IMR-90 (cell line): ENCODE measurements around the gene TBC1D10A. TPM values are rescaled to one million over a fixed set of nuclear protein-coding genes. Genes with fewer than 3 reads are reported as not detected.
A peak's percentile ranks its signal among the peaks of the same experiment; 100 is the strongest.

Experiments used
- ATAC-seq: fragments of 200-7000 bp; cut with Tn5 transposase; 2 replicates; pipeline ENCODE4 v1.9.1; 2020; ENCODE audit warnings: low read depth, mild to moderate bottlenecking, moderate library complexity
- BruUV-seq: library from RNA; stranded (reverse); fragments of 400-500 nt; replicated peaks from 2 replicates; lab custom pipeline; 2021; lab: Mats Ljungman, UMichigan
- CTCF ChIA-PET: fragments of 300-600 bp; formaldehyde crosslinking; extraction: SDS; loops from one replicate; lab custom pipeline; 2021; ENCODE audit warnings: antibody characterized with exemption; lab: Yijun Ruan, JAX
- POLR2A ChIA-PET: fragments of 300-600 bp; sonication (Branson Sonifier 250); formaldehyde crosslinking; loops from one replicate; lab custom pipeline; 2022; ENCODE audit warnings: antibody characterized with exemption; ENCODE audit not compliant: unreplicated experiment; lab: Charles Lee
- DNase-seq: peaks from one replicate; pipeline ENCODE4 v3.0.0; 2013
- H2AFZ ChIP-seq: replicated peaks from 2 replicates; pipeline ENCODE3; 2013; ENCODE audit warnings: low read length, mild to moderate bottlenecking; ENCODE audit not compliant: poor library complexity
- H2AK5ac ChIP-seq: 2 replicates; pipeline ENCODE4 v1.6.1; 2013; ENCODE audit warnings: low read depth, low read length, inconsistent platforms
- H2AK9ac ChIP-seq: replicated peaks from 2 replicates; pipeline ENCODE3; 2013; ENCODE audit warnings: mild to moderate bottlenecking, low read depth, low read length, moderate library complexity; ENCODE audit not compliant: poor library complexity
- H2BK120ac ChIP-seq: 2 replicates; pipeline ENCODE4 v1.6.1; 2013; ENCODE audit warnings: low read depth, low read length, inconsistent platforms
- H2BK15ac ChIP-seq: 3 replicates; pipeline ENCODE4 v1.6.1; 2013; ENCODE audit warnings: low read depth, low read length, inconsistent platforms
- H2BK20ac ChIP-seq: 2 replicates; pipeline ENCODE4 v1.6.1; 2013; ENCODE audit warnings: low read depth, mild to moderate bottlenecking, inconsistent platforms, low read length, moderate library complexity
- H2BK5ac ChIP-seq: 2 replicates; pipeline ENCODE4 v1.6.1; 2013; ENCODE audit warnings: mild to moderate bottlenecking, low read depth, low read length, inconsistent platforms; ENCODE audit not compliant: poor library complexity, severe bottlenecking
- H3K14ac ChIP-seq: replicated peaks from 2 replicates; pipeline ENCODE4 v1.6.1; 2013; ENCODE audit warnings: low read depth, low read length, inconsistent platforms
- H3K18ac ChIP-seq: 2 replicates; pipeline ENCODE4 v1.6.1; 2013; ENCODE audit warnings: low read depth, low read length, control low read depth
- H3K23ac ChIP-seq: 2 replicates; pipeline ENCODE4 v1.6.1; 2013; ENCODE audit warnings: low read depth, low read length, inconsistent platforms
- H3K27ac ChIP-seq: 2 replicates; pipeline ENCODE4 v1.5.1; 2013; ENCODE audit warnings: mild to moderate bottlenecking, control low read depth, low read length; ENCODE audit not compliant: insufficient read depth
- H3K27me3 ChIP-seq: 2 replicates; pipeline ENCODE4 v1.6.1; 2013; ENCODE audit warnings: low read length; ENCODE audit not compliant: control insufficient read depth, insufficient read depth
- H3K36me3 ChIP-seq: 2 replicates; pipeline ENCODE4 v1.6.1; 2013; ENCODE audit warnings: low read length, mixed read lengths; ENCODE audit not compliant: control insufficient read depth, insufficient read depth
- H3K4ac ChIP-seq: 2 replicates; pipeline ENCODE4 v1.6.1; 2013; ENCODE audit warnings: low read depth, low read length, inconsistent platforms
- H3K4me1 ChIP-seq: 2 replicates; pipeline ENCODE4 v1.6.1; 2013; ENCODE audit warnings: low read length, mixed read lengths; ENCODE audit not compliant: control insufficient read depth, insufficient read depth
- H3K4me2 ChIP-seq: 2 replicates; pipeline ENCODE4 v1.6.1; 2013; ENCODE audit warnings: low read depth, mild to moderate bottlenecking, control low read depth, low read length, moderate library complexity
- H3K4me3 ChIP-seq: 2 replicates; pipeline ENCODE4 v1.5.1; 2013; ENCODE audit warnings: low read depth, mild to moderate bottlenecking, control low read depth, low read length, moderate library complexity; ENCODE audit not compliant: insufficient read depth
- H3K56ac ChIP-seq: 2 replicates; pipeline ENCODE4 v1.6.1; 2013; ENCODE audit warnings: low read length, inconsistent platforms; ENCODE audit not compliant: insufficient read depth; ENCODE audit errors: extremely low read depth
- H3K79me1 ChIP-seq, 2 experiments: 2 replicates each; pipeline ENCODE4 v1.6.1; 2013; ENCODE audit warnings: low read length in 2 of 2, inconsistent platforms in 1 of 2, low read depth in 1 of 2
- H3K9ac ChIP-seq: 2 replicates; pipeline ENCODE4 v1.6.1; 2013; ENCODE audit warnings: low read depth, low read length, control low read depth
- H3K9me1 ChIP-seq: 2 replicates; pipeline ENCODE4 v1.6.1; 2013; ENCODE audit warnings: low read length, inconsistent platforms; ENCODE audit not compliant: insufficient read depth
- H3K9me3 ChIP-seq: 2 replicates; pipeline ENCODE4 v1.6.1; 2013; ENCODE audit warnings: low read length; ENCODE audit not compliant: control insufficient read depth, insufficient read depth
- H4K20me1 ChIP-seq: 2 replicates; pipeline ENCODE4 v1.6.1; 2013; ENCODE audit warnings: low read length, inconsistent platforms; ENCODE audit not compliant: insufficient read depth
- H4K5ac ChIP-seq: 2 replicates; pipeline ENCODE4 v1.6.1; 2013; ENCODE audit warnings: mild to moderate bottlenecking, low read depth, low read length, control low read depth
- H4K8ac ChIP-seq, 2 experiments: 2 replicates each; pipeline ENCODE4 v1.6.1; 2013; ENCODE audit warnings: low read depth in 2 of 2, low read length in 2 of 2, control low read depth in 1 of 2, inconsistent platforms in 1 of 2
- H4K91ac ChIP-seq: 2 replicates; pipeline ENCODE4 v1.6.1; 2013; ENCODE audit warnings: low read depth, low read length, inconsistent platforms; ENCODE audit not compliant: insufficient read depth
- CHD1 ChIP-seq: IDR thresholded peaks from 2 replicates; pipeline ENCODE4 v1.6.1; 2012; ENCODE audit warnings: low read depth, low read length, improper control_type of control experiment
- MAFK ChIP-seq: IDR thresholded peaks from 2 replicates; pipeline ENCODE4 v1.6.1; 2012; ENCODE audit warnings: low read depth, low read length, improper control_type of control experiment
- MAZ ChIP-seq: IDR thresholded peaks from 2 replicates; pipeline ENCODE4 v1.6.1; 2012; ENCODE audit warnings: low read depth, mild to moderate bottlenecking, low read length, improper control_type of control experiment, moderate library complexity, borderline replicate concordance
- NFE2L2 ChIP-seq: fragments of 150-350 bp; IDR thresholded peaks from 2 replicates; pipeline ENCODE4 v1.6.1; 2016; ENCODE audit warnings: low read depth, mild to moderate bottlenecking, low read length
- RAD21 ChIP-seq: IDR thresholded peaks from 2 replicates; pipeline ENCODE4 v1.6.1; 2012; ENCODE audit warnings: low read length, improper control_type of control experiment
- RFX5 ChIP-seq: IDR thresholded peaks from 2 replicates; pipeline ENCODE4 v1.8.0; 2012; ENCODE audit warnings: low read depth, mild to moderate bottlenecking, low read length, moderate library complexity
- SMC3 ChIP-seq: fragments of 150-350 bp; IDR thresholded peaks from 2 replicates; pipeline ENCODE4 v1.6.1; 2016; ENCODE audit warnings: low read depth, mild to moderate bottlenecking, antibody characterized with exemption, low read length, moderate library complexity
- WGBS, 2 experiments: methylation state at CpG; one replicate each; pipeline versions ENCODE4 v1.1.5 to v1.1.7; 2013; ENCODE audit warnings: missing lambda C conversion rate in 2 of 2; ENCODE audit not compliant: insufficient read length in 1 of 2; ENCODE audit errors: extremely low coverage in 2 of 2; 5-methylcytosine and 5-hydroxymethylcytosine counted together
- dilution Hi-C: fragments of 300-500 bp; cut with HindIII; formaldehyde crosslinking; loops from one replicate; pipeline ENCODE4 v1.14.3; 2018; ENCODE audit warnings: low sequenced_read_pairs; ENCODE audit not compliant: unreplicated experiment
- in situ Hi-C: fragments of 300-500 bp; cut with MboI; formaldehyde crosslinking; loops from 3 replicates; pipeline ENCODE4 v1.14.3; 2019; ENCODE audit warnings: low sequenced_read_pairs, inconsistent platforms, mixed read lengths
- intact Hi-C: fragments of 100-400 bp; cut with micrococcal nuclease; formaldehyde crosslinking; loops from 2 replicates; pipeline ENCODE4 v1.10.0; 2022
- polyA plus RNA-seq, 3 experiments: library from polyadenylated mRNA; depleted of rRNA; stranded (reverse); fragments of >200 nt; gene quantifications; 2 replicates each; pipeline ENCODE4 v1.2.3, GENCODE V29; 2012; ENCODE audit warnings: low replicate concordance in 1 of 3
- total RNA-seq: library from RNA; depleted of rRNA; stranded (reverse); fragments of >200 nt; gene quantifications from 2 replicates; pipeline ENCODE4 v1.2.3, GENCODE V29; 2012
- TF ChIP-seq, protein P1 (sequence below): fragments of 150-350 bp; IDR thresholded peaks from 2 replicates; pipeline ENCODE4 v1.6.1; 2016; ENCODE audit warnings: low read depth, mild to moderate bottlenecking, low read length, moderate library complexity, borderline replicate concordance

TBC1D10A gene
- total and polyA plus RNA-seq, 2 of the 4 experiments (the other 2 are of a cell fraction), result 16.3 to 33.1 TPM

DNA sequence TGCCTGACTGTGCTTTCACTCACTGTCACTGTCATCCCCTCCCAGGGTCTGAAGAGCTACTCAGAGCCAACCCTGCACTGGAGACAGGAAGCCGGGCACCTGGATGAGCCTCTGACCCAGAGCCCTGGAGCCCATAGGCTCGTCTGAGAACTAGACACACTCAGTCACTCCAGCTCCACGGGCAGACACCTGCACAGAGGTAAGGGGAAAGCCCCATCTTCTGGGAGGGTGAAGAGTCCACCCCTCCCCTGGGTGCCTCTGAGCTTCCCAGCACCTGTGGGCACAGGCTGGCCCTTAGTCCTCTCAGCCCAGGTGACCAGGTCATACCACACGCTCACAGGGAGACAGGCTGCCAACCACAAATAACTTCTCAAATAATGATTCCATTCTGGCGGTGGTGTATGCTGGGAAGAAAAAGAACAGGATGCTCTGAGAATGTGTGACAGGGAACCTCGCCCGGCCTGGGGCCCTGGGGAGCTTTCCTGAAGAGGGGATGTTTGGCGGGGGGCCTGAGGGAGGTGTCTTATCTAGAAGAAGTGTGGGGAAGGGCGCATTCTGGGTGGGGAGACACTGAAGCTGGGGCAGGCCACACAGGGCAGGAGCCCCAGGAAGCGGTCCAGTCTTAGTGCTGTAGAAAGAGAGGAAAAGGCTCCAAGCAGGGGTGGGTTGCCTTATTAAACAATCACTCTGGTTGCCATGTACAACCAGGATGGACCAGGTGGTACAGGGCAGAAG lies 35.3 kb upstream of the TBC1D10A start:
- intact Hi-C loops, result no loop called here
- dilution Hi-C loops, result no loop called here
- Histone ChIP-seq H3K4me3 (no peak overlapping the region), H3K4me1 (no peaks in the 10 kb centered on the region), H4K91ac (no peak overlapping the region), H2BK5ac (no peak overlapping the region), H3K14ac (no peak overlapping the region), H2AK5ac (no peak overlapping the region), H3K4ac (no peak overlapping the region), H3K79me1 (peaks cover 0 to 2% of the 10 kb centered on the region in 2 experiments; a peak in 1 of 4 replicates), H3K56ac (no peak overlapping the region), H4K8ac (no peak overlapping the region), H2BK120ac (no peak overlapping the region), H3K23ac (no peak overlapping the region), H3K18ac (no peak overlapping the region), H3K36me3 (peaks cover 2% of the 10 kb centered on the region; the same call in 1 of the 2 replicates), H3K9me1 (0 out of 2 replicates have a peak, but pooled peaks cover 5% of the 10 kb centered on the region), H2BK20ac (no peak overlapping the region), H3K9me3 (no peaks in the 10 kb centered on the region), H4K5ac (no peak overlapping the region), H3K4me2 (no peak overlapping the region), H3K9ac (no peak overlapping the region), H3K27ac (no peak overlapping the region), H2AFZ (no peak overlapping the region), H2BK15ac (no peak overlapping the region), H3K27me3 (no peaks in the 10 kb centered on the region), H4K20me1 (no peaks in the 10 kb centered on the region), H2AK9ac (peak overlapping the region; percentile 55)
- DNase-seq (no peak), ATAC-seq (no peak)
- no TSS peak for BruUV-seq
- CTCF ChIA-PET, result no interaction called here
- 78% methylated on average over 4 of the region's 10 CpGs; no CpG with 5 or more reads in 1 of the 2 experiments for WGBS, 2 experiments
- in situ Hi-C loops, result no loop called here
- POLR2A ChIA-PET, result no interaction called here
- TF ChIP-seq SMC3 (no peak), CHD1 (no peak), RFX5 (no peak), RAD21 (no peak), NFE2L2 (no peak), MAFK (no peak), MAZ (no peak)
- TF ChIP-seq, protein P1, sequence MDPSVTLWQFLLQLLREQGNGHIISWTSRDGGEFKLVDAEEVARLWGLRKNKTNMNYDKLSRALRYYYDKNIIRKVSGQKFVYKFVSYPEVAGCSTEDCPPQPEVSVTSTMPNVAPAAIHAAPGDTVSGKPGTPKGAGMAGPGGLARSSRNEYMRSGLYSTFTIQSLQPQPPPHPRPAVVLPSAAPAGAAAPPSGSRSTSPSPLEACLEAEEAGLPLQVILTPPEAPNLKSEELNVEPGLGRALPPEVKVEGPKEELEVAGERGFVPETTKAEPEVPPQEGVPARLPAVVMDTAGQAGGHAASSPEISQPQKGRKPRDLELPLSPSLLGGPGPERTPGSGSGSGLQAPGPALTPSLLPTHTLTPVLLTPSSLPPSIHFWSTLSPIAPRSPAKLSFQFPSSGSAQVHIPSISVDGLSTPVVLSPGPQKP, result no peak
